Gastrocnemius medialis (tissue), 4 donors: Measurements from ENCODE around the gene RACGAP1.

ENCODE experiments used
- POLR2A ChIP-seq, 2 donors: fragments of 450-650 bp; IDR thresholded peaks; one replicate each; pipeline ENCODE4 v1.6.1; 2017; ENCODE audit warnings: antibody characterized with exemption in 2 of 2, mild to moderate bottlenecking in 2 of 2, moderate library complexity in 2 of 2
- TF ChIP-seq, protein P1 (sequence below), 5 experiments: fragments of 450-650 bp in 3 of 5; fragments of 200-600 bp in 2 of 5; sonication (generic) in 2 of 5; IDR thresholded peaks in 4 of 5; conservative IDR thresholded peaks in 1 of 5; 1 replicate in 4 of 5; 2 replicates in 1 of 5; pipeline ENCODE4 v1.5.1; 2016 to 2019; ENCODE audit warnings: antibody characterized with exemption in 5 of 5, mild to moderate bottlenecking in 3 of 5, moderate library complexity in 3 of 5

DNA sequence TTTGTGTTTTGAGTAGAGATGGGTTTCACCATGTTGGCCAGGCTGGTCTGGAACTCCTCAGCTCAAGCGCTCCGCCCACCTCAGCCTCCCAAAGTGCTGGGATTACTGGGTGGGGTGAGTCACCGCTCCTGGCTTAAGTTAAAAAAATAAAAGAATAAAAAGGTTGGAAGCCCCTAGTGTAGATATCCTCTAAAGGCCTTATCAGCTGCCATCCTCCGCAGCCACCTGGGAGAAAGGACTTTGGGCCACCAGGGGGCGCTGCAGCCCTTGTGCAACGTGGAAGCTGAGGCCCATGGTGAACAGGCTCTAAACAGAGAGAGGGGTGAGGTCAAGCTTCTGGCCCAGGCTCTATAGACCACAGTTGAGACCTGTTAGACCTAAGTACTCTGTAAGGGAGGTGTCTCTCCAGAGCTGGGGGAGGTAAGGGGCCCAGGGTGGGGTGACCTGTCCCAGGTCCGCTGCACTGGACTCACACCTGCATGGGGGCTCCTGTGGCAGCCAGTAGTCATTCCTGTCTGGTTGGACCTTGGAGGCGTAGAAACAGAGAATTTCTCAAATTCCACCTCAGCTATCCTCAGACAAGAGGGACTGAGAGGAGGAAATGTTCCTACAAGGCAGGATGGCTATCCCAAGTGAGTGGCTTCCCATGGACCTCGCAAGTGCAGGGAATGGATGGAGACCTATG is 14.0 kb upstream of the RACGAP1 start:
- TF ChIP-seq, protein P1, sequence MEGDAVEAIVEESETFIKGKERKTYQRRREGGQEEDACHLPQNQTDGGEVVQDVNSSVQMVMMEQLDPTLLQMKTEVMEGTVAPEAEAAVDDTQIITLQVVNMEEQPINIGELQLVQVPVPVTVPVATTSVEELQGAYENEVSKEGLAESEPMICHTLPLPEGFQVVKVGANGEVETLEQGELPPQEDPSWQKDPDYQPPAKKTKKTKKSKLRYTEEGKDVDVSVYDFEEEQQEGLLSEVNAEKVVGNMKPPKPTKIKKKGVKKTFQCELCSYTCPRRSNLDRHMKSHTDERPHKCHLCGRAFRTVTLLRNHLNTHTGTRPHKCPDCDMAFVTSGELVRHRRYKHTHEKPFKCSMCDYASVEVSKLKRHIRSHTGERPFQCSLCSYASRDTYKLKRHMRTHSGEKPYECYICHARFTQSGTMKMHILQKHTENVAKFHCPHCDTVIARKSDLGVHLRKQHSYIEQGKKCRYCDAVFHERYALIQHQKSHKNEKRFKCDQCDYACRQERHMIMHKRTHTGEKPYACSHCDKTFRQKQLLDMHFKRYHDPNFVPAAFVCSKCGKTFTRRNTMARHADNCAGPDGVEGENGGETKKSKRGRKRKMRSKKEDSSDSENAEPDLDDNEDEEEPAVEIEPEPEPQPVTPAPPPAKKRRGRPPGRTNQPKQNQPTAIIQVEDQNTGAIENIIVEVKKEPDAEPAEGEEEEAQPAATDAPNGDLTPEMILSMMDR (IDR thresholded peaks at IDR 0.05 in 4 of 5, conservative IDR thresholded peaks at IDR 0.05 in 1 of 5), result peak; percentile 67 to 90 (median 80)
- TF ChIP-seq POLR2A (IDR thresholded peaks at IDR 0.05), result no peak
